ENCODE data around the gene SLC47A2. TPM values are rescaled to one million over a fixed set of nuclear protein-coding genes. Genes with fewer than 3 reads are reported as not detected.

The SLC47A2 gene
- total and polyA plus RNA-seq, 4 donors, result 0.02 to 0.18 (median 0.06) TPM; not detected in 1

GRCh38 chr17:19728084-19728495 lies 11.7 kb upstream of the SLC47A2 start:
- WGBS, 2 donors, result 12 to 18% methylated on average over 7 of the region's 7 CpGs
- ATAC-seq (ENCODE audit: insufficient read depth, low FRiP score) (peak; percentile 39), DNase-seq (peak; percentile 90 to 93 (median 92))
- H3K36me3 ChIP-seq (ENCODE audit: control insufficient read depth in 4 of 4, insufficient read depth in 4 of 4, low read length in 4 of 4), result no peaks in the 10 kb centered on the region
- H3K9me3 ChIP-seq (ENCODE audit: control insufficient read depth in 4 of 4, insufficient read depth in 3 of 4, low read length in 3 of 4), result no peaks in the 10 kb centered on the region
- no peak for TF ChIP-seq CTCF (IDR thresholded peaks at IDR 0.05; ENCODE audit: control extremely low read depth, extremely low read depth)
- no peak overlapping the region for H3K4me3 ChIP-seq
- H3K27me3 ChIP-seq (ENCODE audit: control insufficient read depth in 3 of 3, insufficient read depth in 3 of 3, low read length in 2 of 3), result no peaks in the 10 kb centered on the region
- H3K9ac ChIP-seq (ENCODE audit: insufficient read depth in 1 of 2, low read length in 2 of 2), result no peak overlapping the region
- peak overlapping the region; percentile 78 to 91 for H3K27ac ChIP-seq (ENCODE audit: low read depth in 1 of 2, low read length in 1 of 2)
- H3K4me1 ChIP-seq (ENCODE audit: control insufficient read depth in 5 of 5, insufficient read depth in 5 of 5, low read length in 5 of 5), result peaks cover 9 to 23% (median 18%) of the 10 kb centered on the region in 5 donors

GRCh38 chr17:19727501-19728078 lies 11.2 kb upstream of the SLC47A2 start:
- Histone ChIP-seq H3K9me3 (ENCODE audit: control insufficient read depth in 4 of 4, insufficient read depth in 3 of 4, low read length in 3 of 4) (no peaks in the 10 kb centered on the region), H3K27ac (ENCODE audit: low read depth in 1 of 2, low read length in 1 of 2) (peak overlapping the region; percentile 78 to 91), H3K4me1 (ENCODE audit: control insufficient read depth in 5 of 5, insufficient read depth in 5 of 5, low read length in 5 of 5) (peaks cover 9 to 23% (median 18%) of the 10 kb centered on the region in 5 donors), H3K9ac (ENCODE audit: insufficient read depth in 1 of 2, low read length in 2 of 2) (no peak overlapping the region), H3K27me3 (ENCODE audit: control insufficient read depth in 3 of 3, insufficient read depth in 3 of 3, low read length in 2 of 3) (no peaks in the 10 kb centered on the region), H3K36me3 (ENCODE audit: control insufficient read depth in 4 of 4, insufficient read depth in 4 of 4, low read length in 4 of 4) (no peaks in the 10 kb centered on the region), H3K4me3 (no peak overlapping the region)
- ATAC-seq (ENCODE audit: insufficient read depth, low FRiP score), result no peak
- no peak for TF ChIP-seq CTCF (IDR thresholded peaks at IDR 0.05; ENCODE audit: control extremely low read depth, extremely low read depth)
- DNase-seq, result peak; percentile 74 to 92 (median 90)
- WGBS, 2 donors, result 50 to 81% methylated on average over 4 of the region's 4 CpGs

- DNase-seq, result peak in 2 of 3 donors; percentile 20 to 34
- 81 to 85% methylated on average over 7 of the region's 7 CpGs for WGBS, 2 donors
- Histone ChIP-seq H3K9ac (ENCODE audit: insufficient read depth in 1 of 2, low read length in 2 of 2) (peak overlapping the region in 1 of 2 donors; percentile 18), H3K27ac (ENCODE audit: low read depth in 1 of 2, low read length in 1 of 2) (peak overlapping the region; percentile 78 to 91), H3K4me3 (no peak overlapping the region), H3K27me3 (ENCODE audit: control insufficient read depth in 3 of 3, insufficient read depth in 3 of 3, low read length in 2 of 3) (no peaks in the 10 kb centered on the region), H3K9me3 (ENCODE audit: control insufficient read depth in 4 of 4, insufficient read depth in 3 of 4, low read length in 3 of 4) (no peaks in the 10 kb centered on the region), H3K36me3 (ENCODE audit: control insufficient read depth in 4 of 4, insufficient read depth in 4 of 4, low read length in 4 of 4) (no peaks in the 10 kb centered on the region), H3K4me1 (ENCODE audit: control insufficient read depth in 5 of 5, insufficient read depth in 5 of 5, low read length in 5 of 5) (peaks cover 9 to 23% (median 18%) of the 10 kb centered on the region in 5 donors)
- TF ChIP-seq CTCF (IDR thresholded peaks at IDR 0.05; ENCODE audit: control extremely low read depth, extremely low read depth), result no peak
- ATAC-seq (ENCODE audit: insufficient read depth, low FRiP score), result no peak
Observed at GRCh38 chr17:19726631-19727376, 10.4 kb upstream of the SLC47A2 start.
